Measurements from ENCODE around the gene ABCG4. TPM values are rescaled to one million over a fixed set of nuclear protein-coding genes. Genes with fewer than 3 reads are reported as not detected.

The ABCG4 gene
- total RNA-seq, 1 experiment from 2014 or later: 0.39 TPM

- BruUV-seq (replicated peaks): no TSS peak
- Histone ChIP-seq H3K4me3 (ENCODE audit: low read depth in 2 of 2, low read length in 2 of 2) (no peak overlapping the region), H3K9me3 (ENCODE audit: control insufficient read depth, insufficient read depth, low read depth, low read length) (no peaks in the 10 kb centered on the region), H3K27ac (ENCODE audit: low read length) (no peak overlapping the region), H3K4me1 (ENCODE audit: control insufficient read depth, insufficient read depth, low read length) (no peaks in the 10 kb centered on the region), H3K36me3 (ENCODE audit: control insufficient read depth, insufficient read depth, low read length) (no peaks in the 10 kb centered on the region), H3K27me3 (ENCODE audit: control insufficient read depth, insufficient read depth, low read length) (no peaks in the 10 kb centered on the region)
- CTCF ChIA-PET: interaction anchor here (0.9 kb wide), 1 partner anchor 48 kb away, joined by 7 read pairs; no protein-coding TSS in a partner anchor
- ATAC-seq: no peak
- TF ChIP-seq REST (IDR thresholded peaks at IDR 0.05; ENCODE audit: insufficient read depth in 1 of 2, low read depth in 2 of 2, low read length in 1 of 2): no peak
- no peak for TF ChIP-seq TCF7L2 (IDR thresholded peaks at IDR 0.05; ENCODE audit: low read depth, low read length)
- TF ChIP-seq SIN3A (IDR thresholded peaks at IDR 0.05; ENCODE audit: borderline replicate concordance, insufficient read depth, low read depth, low read length): no peak
- no peak for TF ChIP-seq CTCF (IDR thresholded peaks at IDR 0.05)
- no peak for TF ChIP-seq POLR2AphosphoS5 (IDR thresholded peaks at IDR 0.05; ENCODE audit: low read depth, low read length)
- intact Hi-C loops (cut with micrococcal nuclease; ENCODE audit: unreplicated experiment) (loop anchor here (2.0 kb wide), 1 partner anchor 92 kb away; no protein-coding TSS in a partner anchor), in situ Hi-C loops (cut with HindIII; ENCODE audit: low pct_unique_long_range_greater_than_20kb, low sequenced_read_pairs) (no loop called here)
- DNase-seq (ENCODE audit: low read depth, low spot score): no peak
- POLR2A ChIA-PET: interaction anchor here (0.5 kb wide), 1 partner anchor 73 kb away, joined by 4 read pairs; the partner anchor contains the start of gene HINFP
Observed at GRCh38 chr11:119194811-119195440, 46.1 kb downstream of the ABCG4 start.

GRCh38 chr11:119195680-119196079 lies 46.8 kb downstream of the ABCG4 start:
- ChIA-PET CTCF (interaction anchor here (0.6 to 1.5 kb wide), 4 partner anchors 39 to 166 kb away, joined by 3 to 4 read pairs (median 3); no protein-coding TSS in a partner anchor), POLR2A (no interaction called here)
- H3K27ac ChIP-seq (ENCODE audit: low read length): no peak overlapping the region
- H3K4me1 ChIP-seq (ENCODE audit: control insufficient read depth, insufficient read depth, low read length): no peaks in the 10 kb centered on the region
- in situ Hi-C loops (cut with HindIII; ENCODE audit: low pct_unique_long_range_greater_than_20kb, low sequenced_read_pairs): no loop called here
- H3K9me3 ChIP-seq (ENCODE audit: control insufficient read depth, insufficient read depth, low read depth, low read length): no peaks in the 10 kb centered on the region
- H3K27me3 ChIP-seq (ENCODE audit: control insufficient read depth, insufficient read depth, low read length): no peaks in the 10 kb centered on the region
- ATAC-seq: peak; percentile 74
- TF ChIP-seq CTCF (IDR thresholded peaks at IDR 0.05) (no peak), REST (IDR thresholded peaks at IDR 0.05; ENCODE audit: insufficient read depth in 1 of 2, low read depth in 2 of 2, low read length in 1 of 2) (no peak), POLR2AphosphoS5 (IDR thresholded peaks at IDR 0.05; ENCODE audit: low read depth, low read length) (no peak), TCF7L2 (IDR thresholded peaks at IDR 0.05; ENCODE audit: low read depth, low read length) (no peak), SIN3A (IDR thresholded peaks at IDR 0.05; ENCODE audit: borderline replicate concordance, insufficient read depth, low read depth, low read length) (no peak)
- H3K4me3 ChIP-seq (ENCODE audit: low read depth in 2 of 2, low read length in 2 of 2): peak overlapping the region in 1 of 2 experiments; percentile 24; a peak in 1 of 4 replicates
- intact Hi-C loops (cut with micrococcal nuclease; ENCODE audit: unreplicated experiment): loop anchor here (1.0 to 2.0 kb wide), 2 partner anchors 50 to 93 kb away; no protein-coding TSS in a partner anchor
- BruUV-seq (replicated peaks): no TSS peak
- H3K36me3 ChIP-seq (ENCODE audit: control insufficient read depth, insufficient read depth, low read length): no peaks in the 10 kb centered on the region
- DNase-seq (ENCODE audit: low read depth, low spot score): no peak

Data from Panc1 (cell line).